GM13976 (cell line): ENCODE results near the gene CD109.
"Not testable (repeated sequence)": the region's sequence is repeated elsewhere in the genome, so short reads cannot be mapped to it uniquely, and the experiment has no call there.

Experiments used
- DNase-seq: peaks from one replicate; pipeline ENCODE4 v3.0.0; 2012; ENCODE audit warnings: low spot score
- CTCF ChIP-seq: IDR thresholded peaks from 2 replicates; pipeline ENCODE4 v1.5.1; 2012; ENCODE audit warnings: borderline replicate concordance, mild to moderate bottlenecking; ENCODE audit not compliant: insufficient read depth; ENCODE audit errors: extremely low read depth, missing control alignments, control extremely low read depth
- in situ Hi-C: fragments of 300-500 bp; cut with MboI; formaldehyde crosslinking; loops from one replicate; pipeline ENCODE4 v1.12.0; 2022; ENCODE audit warnings: low sequenced_read_pairs, mixed read lengths, inconsistent platforms; ENCODE audit not compliant: unreplicated experiment

The CD109 gene

GRCh38 chr6:73832313-73832712, 136.3 kb downstream of the CD109 start:
- no peak for DNase-seq
- TF ChIP-seq CTCF: no peak
- in situ Hi-C loops: no loop called here

- in situ Hi-C loops, DNase-seq: not testable (repeated sequence)
Measured at GRCh38 chr6:73844696-73845095, 148.7 kb downstream of the CD109 start.

- not testable (repeated sequence) for DNase-seq
- in situ Hi-C loops: loop anchor here (25.0 kb wide), 1 partner anchor 1361 kb away; the partner anchor contains the start of gene COL12A1
Measured at GRCh38 chr6:73851048-73851447, 155.0 kb downstream of the CD109 start.

- in situ Hi-C loops: loop anchor here (25.0 kb wide), 1 partner anchor 1357 kb away; the partner anchor contains the start of gene COL12A1
- peak; percentile 51 for DNase-seq
Measured at GRCh38 chr6:73854998-73855718, 159.2 kb downstream of the CD109 start.

GRCh38 chr6:73857341-73857890, 161.4 kb downstream of the CD109 start:
- no peak for DNase-seq
- no peak for TF ChIP-seq CTCF
- in situ Hi-C loops: loop anchor here (25.0 kb wide), 1 partner anchor 1355 kb away; the partner anchor contains the start of gene COL12A1

More at GRCh38 chr6:73854998-73855718, 159.2 kb downstream of the CD109 start:
- TF ChIP-seq CTCF: peak; percentile 58

- in situ Hi-C loops: loop anchor here (25.0 kb wide), 1 partner anchor 1354 kb away; the partner anchor contains the start of gene COL12A1
- TF ChIP-seq CTCF: no peak
- no peak for DNase-seq
Measured at GRCh38 chr6:73858376-73858775, 162.4 kb downstream of the CD109 start.

GRCh38 chr6:73860303-73860702, 164.3 kb downstream of the CD109 start:
- DNase-seq: no peak
- no peak for TF ChIP-seq CTCF
- in situ Hi-C loops: loop anchor here (25.0 kb wide), 1 partner anchor 1352 kb away; the partner anchor contains the start of gene COL12A1
